H1 (cell line): ENCODE measurements around the gene C19orf25. TPM values are rescaled to one million over a fixed set of nuclear protein-coding genes. Genes with fewer than 3 reads are reported as not detected.

Source experiments
- CTCF ChIA-PET: fragments of 300-600 bp; sonication (Branson Sonifier 250); formaldehyde crosslinking; loops from one replicate; lab custom pipeline; 2021; ENCODE audit not compliant: partially characterized antibody; lab: Charles Lee
- POLR2A ChIA-PET: fragments of 300-600 bp; sonication (Branson Sonifier 250); formaldehyde crosslinking; loops from one replicate; lab custom pipeline; 2021; ENCODE audit warnings: inconsistent platforms; ENCODE audit not compliant: partially characterized antibody; lab: Charles Lee
- DNase-seq, 2 experiments: peaks; one replicate each; pipeline versions ENCODE4 v3.0.0 to v3.0.0-alpha.2; 2010 to 2022; ENCODE audit warnings: low spot score in 2 of 2, low read depth in 1 of 2, mixed read lengths in 1 of 2
- FAIRE-seq: peaks from 2 replicates; lab custom pipeline; 2011; peaks lifted over from hg19 to GRCh38; lab: Jason Lieb, UNC
- H2AFZ ChIP-seq: 2 replicates; pipeline ENCODE4 v1.8.1; 2012; ENCODE audit warnings: low read length, inconsistent platforms
- H2AK5ac ChIP-seq: 2 replicates; pipeline ENCODE4 v1.6.1; 2013; ENCODE audit warnings: low read depth, low read length
- H2BK120ac ChIP-seq: replicated peaks from 2 replicates; pipeline ENCODE3; 2013; ENCODE audit warnings: low read depth, low read length, inconsistent platforms
- H2BK12ac ChIP-seq: 2 replicates; pipeline ENCODE4 v1.6.1; 2013; ENCODE audit warnings: low read depth, low read length
- H2BK15ac ChIP-seq: 2 replicates; pipeline ENCODE4 v1.6.1; 2013; ENCODE audit warnings: low read length
- H2BK20ac ChIP-seq: 2 replicates; pipeline ENCODE4 v1.6.1; 2013; ENCODE audit warnings: low read length
- H2BK5ac ChIP-seq: 2 replicates; pipeline ENCODE4 v1.6.1; 2013; ENCODE audit warnings: low read depth, low read length
- H3K14ac ChIP-seq: 2 replicates; pipeline ENCODE4 v1.6.1; 2013; ENCODE audit warnings: inconsistent platforms; ENCODE audit not compliant: insufficient read length
- H3K18ac ChIP-seq: 2 replicates; pipeline ENCODE4 v1.6.1; 2013; ENCODE audit warnings: low read length; ENCODE audit errors: extremely low read depth
- H3K23ac ChIP-seq: 2 replicates; pipeline ENCODE4 v1.6.1; 2013; ENCODE audit warnings: inconsistent platforms; ENCODE audit not compliant: insufficient read length
- H3K23me2 ChIP-seq: 2 replicates; pipeline ENCODE4 v1.6.1; 2013; ENCODE audit warnings: low read depth, low read length
- H3K27ac ChIP-seq: 2 replicates; pipeline ENCODE4 v1.6.1; 2011; ENCODE audit warnings: low read depth, low read length, inconsistent platforms
- H3K27me3 ChIP-seq, 4 experiments: replicated peaks in 1 of 4; 1 replicate in 1 of 4; 2 replicates in 3 of 4; pipeline versions ENCODE4 v1.6.1 to v1.8.1; 2011 to 2013; ENCODE audit warnings: low read length in 3 of 4, mild to moderate bottlenecking in 3 of 4, inconsistent platforms in 2 of 4, mixed read lengths in 2 of 4, moderate library complexity in 1 of 4; ENCODE audit not compliant: control insufficient read depth in 3 of 4, insufficient read depth in 3 of 4; ENCODE audit errors: extremely low read depth in 1 of 4
- H3K36me3 ChIP-seq, 4 experiments: 2 replicates each; pipeline versions ENCODE4 v1.6.1 to v1.8.1; 2011 to 2013; ENCODE audit warnings: mild to moderate bottlenecking in 4 of 4, low read length in 3 of 4, moderate library complexity in 2 of 4, control low read depth in 1 of 4, inconsistent platforms in 1 of 4; ENCODE audit not compliant: insufficient read depth in 4 of 4, control insufficient read depth in 2 of 4
- H3K4ac ChIP-seq: replicated peaks from 2 replicates; pipeline ENCODE3; 2013; ENCODE audit warnings: low read length, low read depth, mixed read lengths, inconsistent platforms; ENCODE audit not compliant: insufficient read length
- H3K4me1 ChIP-seq, 4 experiments: replicated peaks in 1 of 4; 1 replicate in 1 of 4; 2 replicates in 3 of 4; pipeline versions ENCODE4 v1.6.1 to v1.8.1; 2011 to 2013; ENCODE audit warnings: low read length in 3 of 4, inconsistent platforms in 2 of 4, mixed read lengths in 1 of 4; ENCODE audit not compliant: insufficient read depth in 4 of 4, control insufficient read depth in 3 of 4
- H3K4me2 ChIP-seq, 2 experiments: 2 replicates each; pipeline versions ENCODE4 v1.6.1 to v1.8.1; 2011 to 2013; ENCODE audit warnings: low read depth in 2 of 2, low read length in 2 of 2, control low read depth in 1 of 2, inconsistent platforms in 1 of 2, mild to moderate bottlenecking in 1 of 2; ENCODE audit not compliant: insufficient read depth in 1 of 2
- H3K4me3 ChIP-seq, 4 experiments: fragments of 200-600, 300-600 bp in 1 of 4; sonication (generic), shearing (Covaris generic), sonication (Bioruptor Twin) in 1 of 4; 2 replicates each; pipeline versions ENCODE4 v1.5.1 to v1.8.1; 2011 to 2016; ENCODE audit warnings: low read length in 4 of 4, low read depth in 3 of 4, control low read depth in 2 of 4, inconsistent platforms in 2 of 4, mild to moderate bottlenecking in 2 of 4, mixed read lengths in 1 of 4, moderate library complexity in 1 of 4; ENCODE audit not compliant: insufficient read depth in 2 of 4; ENCODE audit errors: extremely low read depth in 1 of 4
- H3K56ac ChIP-seq: replicated peaks from 2 replicates; pipeline ENCODE3; 2013; ENCODE audit warnings: low read depth, mild to moderate bottlenecking, mixed read lengths, low read length, inconsistent platforms; ENCODE audit not compliant: insufficient read length
- H3K79me1 ChIP-seq: 2 replicates; pipeline ENCODE4 v1.6.1; 2013; ENCODE audit warnings: low read depth, low read length, control low read depth
- H3K79me2 ChIP-seq, 2 experiments: 2 replicates each; pipeline versions ENCODE4 v1.6.1 to v1.8.1; 2012 to 2013; ENCODE audit warnings: low read length in 2 of 2, mild to moderate bottlenecking in 2 of 2, inconsistent platforms in 1 of 2; ENCODE audit not compliant: insufficient read depth in 2 of 2, control insufficient read depth in 1 of 2
- H3K9ac ChIP-seq, 4 experiments: replicated peaks in 1 of 4; 1 replicate in 1 of 4; 2 replicates in 3 of 4; pipeline versions ENCODE4 v1.6.1 to v1.8.1; 2011 to 2013; ENCODE audit warnings: low read depth in 3 of 4, low read length in 3 of 4, control low read depth in 2 of 4, mild to moderate bottlenecking in 2 of 4, moderate library complexity in 2 of 4, inconsistent platforms in 1 of 4; ENCODE audit errors: extremely low read depth in 1 of 4
- H3K9me3 ChIP-seq, 2 experiments: 2 replicates each; pipeline versions ENCODE4 v1.6.1 to v1.8.1; 2012 to 2013; ENCODE audit warnings: mild to moderate bottlenecking in 2 of 2, moderate library complexity in 2 of 2, control low read depth in 1 of 2, inconsistent platforms in 1 of 2, low read depth in 1 of 2, low read length in 1 of 2, mixed read lengths in 1 of 2; ENCODE audit not compliant: insufficient read depth in 2 of 2
- H4K20me1 ChIP-seq, 2 experiments: replicated peaks in 1 of 2; 2 replicates each; pipeline versions ENCODE3 to v1.8.1; 2011 to 2013; ENCODE audit warnings: inconsistent platforms in 2 of 2, low read length in 2 of 2, mild to moderate bottlenecking in 1 of 2; ENCODE audit not compliant: insufficient read depth in 2 of 2, control insufficient read depth in 1 of 2
- H4K5ac ChIP-seq: 2 replicates; pipeline ENCODE4 v1.6.1; 2013; ENCODE audit warnings: low read length, low read depth, mixed read lengths, inconsistent platforms; ENCODE audit not compliant: insufficient read length
- H4K8ac ChIP-seq: 2 replicates; pipeline ENCODE4 v1.8.0; 2013; ENCODE audit warnings: mild to moderate bottlenecking, moderate library complexity, low read length, inconsistent platforms; ENCODE audit not compliant: insufficient read depth; ENCODE audit errors: extremely low read depth
- H4K91ac ChIP-seq: replicated peaks from 2 replicates; pipeline ENCODE3; 2013; ENCODE audit warnings: low read length, mixed read lengths, inconsistent platforms; ENCODE audit not compliant: insufficient read length
- CBX5 ChIP-seq: fragments of 300-800, 300-1000 bp; sonication (generic); IDR thresholded peaks from 2 replicates; pipeline ENCODE4 v1.7.1; 2016; ENCODE audit warnings: antibody characterized with exemption, low read length, low read depth
- CTBP2 ChIP-seq: IDR thresholded peaks from 2 replicates; pipeline ENCODE4 v1.7.0; 2011; ENCODE audit warnings: borderline replicate concordance, mild to moderate bottlenecking, moderate library complexity, mixed read lengths, low read length; ENCODE audit not compliant: insufficient read depth, insufficient read length
- GABPA ChIP-seq: IDR thresholded peaks from 2 replicates; pipeline ENCODE4 v1.6.1; 2011; ENCODE audit warnings: mild to moderate bottlenecking, low read length, moderate library complexity, borderline replicate concordance; ENCODE audit not compliant: insufficient read depth
- HDAC2 ChIP-seq, 2 experiments: fragments of 300-600 bp in 1 of 2; sonication (generic) in 1 of 2; IDR thresholded peaks; 2 replicates each; pipeline ENCODE4 v1.6.1; 2011 to 2012; ENCODE audit warnings: low read depth in 2 of 2, low read length in 2 of 2, mild to moderate bottlenecking in 2 of 2, moderate library complexity in 2 of 2, borderline replicate concordance in 1 of 2, inconsistent platforms in 1 of 2
- KDM4A ChIP-seq: IDR thresholded peaks from one replicate; pipeline ENCODE4 v1.7.1; 2012; ENCODE audit warnings: low read depth, mild to moderate bottlenecking, moderate library complexity, low read length, inconsistent platforms; ENCODE audit not compliant: severe bottlenecking
- POLR2A ChIP-seq, 2 experiments: IDR thresholded peaks; 1 replicate in 1 of 2; 2 replicates in 1 of 2; pipeline ENCODE4 v1.6.1; 2011; ENCODE audit warnings: low read depth in 2 of 2, low read length in 2 of 2, mild to moderate bottlenecking in 2 of 2; ENCODE audit errors: control extremely low read depth in 1 of 2
- POLR2AphosphoS5 ChIP-seq: IDR thresholded peaks from 2 replicates; pipeline ENCODE4 v1.6.1; 2011; ENCODE audit warnings: low read depth, low read length
- RAD21 ChIP-seq, 2 experiments: IDR thresholded peaks in 1 of 2; conservative IDR thresholded peaks in 1 of 2; 2 replicates each; pipeline ENCODE4 v1.6.1; 2011; ENCODE audit warnings: low read depth in 2 of 2, low read length in 2 of 2, improper control_type of control experiment in 1 of 2, inconsistent platforms in 1 of 2, mild to moderate bottlenecking in 1 of 2, moderate library complexity in 1 of 2
- RBBP5 ChIP-seq: IDR thresholded peaks from 2 replicates; pipeline ENCODE4 v1.7.1; 2012; ENCODE audit warnings: low read depth, mild to moderate bottlenecking, inconsistent platforms, low read length, moderate library complexity, borderline replicate concordance
- RFX5 ChIP-seq: IDR thresholded peaks from 2 replicates; pipeline ENCODE4 v1.6.1; 2011; ENCODE audit warnings: low read depth, low read length, improper control_type of control experiment, borderline replicate concordance
- TCF12 ChIP-seq: IDR thresholded peaks from 2 replicates; pipeline ENCODE4 v1.6.1; 2011; ENCODE audit warnings: low read depth, mild to moderate bottlenecking, low read length
- WGBS, 2 experiments: shearing (Covaris generic) in 1 of 2; methylation state at CpG; one replicate each; pipeline versions ENCODE4 v1.1.6 to v1.1.7; 2013 to 2015; ENCODE audit warnings: low lambda C conversion rate in 2 of 2, mixed read lengths in 2 of 2, inconsistent platforms in 1 of 2, low coverage in 1 of 2, missing lambda C conversion rate in 1 of 2; ENCODE audit not compliant: insufficient replicate concordance in 2 of 2, insufficient coverage in 1 of 2, insufficient read length in 1 of 2; ENCODE audit errors: extremely low coverage in 1 of 2, missing lambda C conversion rate in 1 of 2; 5-methylcytosine and 5-hydroxymethylcytosine counted together
- polyA plus RNA-seq, 7 experiments: library from polyadenylated mRNA; depleted of rRNA in 3 of 7; stranded (reverse) in 5 of 7; unstranded in 2 of 7; fragments of >200 nt in 5 of 7; fragments of 200-250 nt in 2 of 7; gene quantifications; 1 replicate in 5 of 7; 2 replicates in 1 of 7; 4 replicates in 1 of 7; pipeline versions ENCODE4 v1.2.1 to v1.2.3, GENCODE V29; 2011 to 2013; ENCODE audit warnings: missing spikeins in 2 of 7, mixed read lengths in 2 of 7
- total RNA-seq: library from RNA; stranded (reverse); fragmentation: NEBNext Ultra II Directional; extraction: Animal tissue kit (Norgen Biotek cat#: 25700); gene quantifications from 2 replicates; pipeline ENCODE4 v1.2.1, GENCODE V29; 2021

The C19orf25 gene
- total and polyA plus RNA-seq, 2 of the 8 experiments (the other 6 are each of a cell fraction or from before 2014, with no cell fraction given), result 41.3 to 67.4 TPM

DNA sequence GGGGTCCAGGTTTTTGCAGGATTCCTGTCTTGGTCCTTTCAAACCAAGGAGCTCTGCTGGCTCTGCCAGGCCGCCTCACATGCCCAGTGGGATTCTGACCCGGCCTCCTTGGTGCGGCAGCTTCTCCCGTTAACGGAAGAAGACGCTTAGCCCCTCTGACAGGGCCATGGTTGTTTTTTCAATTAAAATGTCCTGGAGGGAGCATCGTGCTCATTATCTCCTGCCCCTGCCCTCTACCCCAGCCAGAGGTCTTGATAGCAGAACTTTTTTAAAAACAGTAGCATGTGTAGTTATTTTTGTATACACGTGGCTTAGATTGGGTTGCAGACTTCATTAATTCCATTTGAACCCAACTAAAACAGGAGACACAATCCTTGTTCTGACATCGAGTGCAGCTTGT, 52.3 kb downstream of the C19orf25 start:
- Histone ChIP-seq H4K8ac (no peak overlapping the region), H2BK12ac (no peak overlapping the region), H2AK5ac (no peak overlapping the region), H3K4me3 (no peak overlapping the region), H3K4me1 (peaks cover 0 to 3% (median 0%) of the 10 kb centered on the region in 4 experiments; a peak in 1 of 7 replicates), H3K79me2 (peaks cover 0 to 43% of the 10 kb centered on the region in 2 experiments; a peak in 3 of 4 replicates), H2BK5ac (no peak overlapping the region), H2BK15ac (no peak overlapping the region), H3K79me1 (peaks cover 11% of the 10 kb centered on the region), H3K9ac (no peak overlapping the region), H3K14ac (no peak overlapping the region), H3K18ac (no peak overlapping the region), H2BK20ac (no peak overlapping the region), H3K9me3 (no peaks in the 10 kb centered on the region), H3K36me3 (peaks cover 30 to 78% (median 65%) of the 10 kb centered on the region in 4 experiments), H3K27me3 (no peaks in the 10 kb centered on the region), H3K4me2 (no peak overlapping the region), H4K91ac (no peak overlapping the region), H3K23me2 (no peaks in the 10 kb centered on the region), H3K23ac (no peak overlapping the region), H4K5ac (no peak overlapping the region), H2BK120ac (no peak overlapping the region), H3K4ac (no peak overlapping the region), H3K56ac (no peak overlapping the region), H4K20me1 (peaks cover 33 to 47% of the 10 kb centered on the region in 2 experiments), H3K27ac (no peak overlapping the region), H2AFZ (no peak overlapping the region)
- no peak for TF ChIP-seq POLR2AphosphoS5
- TF ChIP-seq RAD21 (IDR thresholded peaks at IDR 0.05 in 1 of 2, conservative IDR thresholded peaks at IDR 0.05 in 1 of 2; ENCODE audit: low read depth in 2 of 2, low read length in 2 of 2), result no peak
- TF ChIP-seq KDM4A, result no peak
- TF ChIP-seq HDAC2 (IDR thresholded peaks at IDR 0.05; ENCODE audit: borderline replicate concordance in 1 of 2, low read depth in 2 of 2, low read length in 2 of 2), result no peak
- no peak for TF ChIP-seq CBX5
- no peak for TF ChIP-seq TCF12
- no peak for TF ChIP-seq CTBP2
- no peak for TF ChIP-seq RFX5
- TF ChIP-seq POLR2A (IDR thresholded peaks at IDR 0.05; ENCODE audit: control extremely low read depth in 1 of 2, low read depth in 2 of 2, low read length in 2 of 2), result no peak
- no peak for TF ChIP-seq GABPA
- TF ChIP-seq RBBP5, result no peak
- CTCF ChIA-PET, result interaction anchor here (1.0 to 1.5 kb wide), 2 partner anchors 10 to 24 kb away, joined by 3 to 8 read pairs; no protein-coding TSS in a partner anchor
- WGBS, 2 experiments, result 91% methylated on average over 9 of the region's 9 CpGs; no CpG with 5 or more reads in 1 of the 2 experiments
- FAIRE-seq (no peak), DNase-seq (no peak)
- POLR2A ChIA-PET, result interaction anchor here (0.7 to 1.9 kb wide), 8 partner anchors 9 to 26 kb away, joined by 3 to 9 read pairs (median 4); no protein-coding TSS in a partner anchor
